ENCODE data around the gene JPH2.

Gene JPH2

GRCh38 chr20:44098657-44099056 lies 88.3 kb downstream of the JPH2 start:
- Histone ChIP-seq H3K9ac (no peak overlapping the region), H3K27me3 (ENCODE audit: insufficient read depth, low read depth) (no peaks in the 10 kb centered on the region), H3K4me1 (ENCODE audit: low read depth, poor library complexity, severe bottlenecking) (no peaks in the 10 kb centered on the region), H2AFZ (ENCODE audit: low read depth) (no peak overlapping the region), H3K27ac (no peak overlapping the region), H3K4me2 (no peak overlapping the region), H3K36me3 (ENCODE audit: insufficient read depth) (no peaks in the 10 kb centered on the region), H3K4me3 (IDR thresholded peaks at IDR 0.05; ENCODE audit: insufficient read depth, low read depth, low read length) (no peak overlapping the region), H4K20me1 (ENCODE audit: insufficient read depth) (no peaks in the 10 kb centered on the region), H3K79me2 (ENCODE audit: insufficient read depth, low read depth) (no peaks in the 10 kb centered on the region)
- TF ChIP-seq CTCF (conservative IDR thresholded peaks at IDR 0.05; ENCODE audit: low read depth, low read length) = no peak

GRCh38 chr20:44098256-44098630 lies 88.7 kb downstream of the JPH2 start:
- Histone ChIP-seq H3K4me3 (IDR thresholded peaks at IDR 0.05; ENCODE audit: insufficient read depth, low read depth, low read length) (no peak overlapping the region), H3K27me3 (ENCODE audit: insufficient read depth, low read depth) (no peaks in the 10 kb centered on the region), H4K20me1 (ENCODE audit: insufficient read depth) (no peaks in the 10 kb centered on the region), H3K36me3 (ENCODE audit: insufficient read depth) (no peaks in the 10 kb centered on the region), H3K4me2 (no peak overlapping the region), H3K4me1 (ENCODE audit: low read depth, poor library complexity, severe bottlenecking) (peaks cover under 1% of the 10 kb centered on the region), H2AFZ (ENCODE audit: low read depth) (no peak overlapping the region), H3K79me2 (ENCODE audit: insufficient read depth, low read depth) (no peaks in the 10 kb centered on the region), H3K9ac (no peak overlapping the region), H3K27ac (no peak overlapping the region)
- no peak for TF ChIP-seq CTCF (conservative IDR thresholded peaks at IDR 0.05; ENCODE audit: low read depth, low read length)

DNA sequence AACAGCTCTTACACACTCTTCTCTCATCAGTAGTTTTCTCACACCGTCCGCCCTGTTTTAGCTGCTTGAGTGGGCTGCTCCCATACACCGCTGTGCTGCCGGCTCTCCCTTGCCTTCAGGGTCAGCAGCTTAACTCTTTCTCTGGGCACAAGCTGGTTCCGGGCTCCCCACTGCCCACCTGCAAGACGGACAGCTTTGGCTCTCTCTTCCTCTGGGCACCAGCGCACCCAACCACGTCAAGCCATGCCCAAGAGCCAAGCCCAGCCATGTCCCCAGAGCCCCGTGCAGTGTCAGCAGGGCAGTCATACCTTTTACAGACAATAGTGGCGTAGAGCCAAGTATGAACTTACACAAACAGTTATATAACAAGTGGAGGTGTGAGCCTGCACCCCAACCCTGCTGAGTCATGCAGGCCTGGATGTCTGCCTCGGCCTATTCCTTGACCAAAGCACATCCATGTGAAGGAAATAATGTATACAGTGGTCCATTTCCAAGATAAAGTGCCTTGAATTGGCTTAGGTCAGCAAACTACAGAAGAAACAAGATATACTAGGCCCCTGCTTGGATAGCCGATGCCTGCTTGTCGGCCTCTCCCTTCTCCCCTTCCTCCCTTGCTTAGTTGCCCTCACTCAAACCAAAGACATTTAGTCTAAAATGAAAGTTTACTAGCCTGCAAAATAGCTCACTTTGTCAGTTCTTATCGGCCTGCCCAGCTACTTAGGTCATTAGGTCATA lies 89.3 kb downstream of the JPH2 start:
- no peaks in the 10 kb centered on the region for H3K36me3 ChIP-seq (ENCODE audit: insufficient read depth)
- H2AFZ ChIP-seq (ENCODE audit: low read depth) = no peak overlapping the region
- no peak overlapping the region for H3K4me2 ChIP-seq
- no peak overlapping the region for H3K9ac ChIP-seq
- H3K4me3 ChIP-seq (IDR thresholded peaks at IDR 0.05; ENCODE audit: insufficient read depth, low read depth, low read length) = no peak overlapping the region
- no peak for TF ChIP-seq CTCF (conservative IDR thresholded peaks at IDR 0.05; ENCODE audit: low read depth, low read length)
- peaks cover 6% of the 10 kb centered on the region for H3K4me1 ChIP-seq (ENCODE audit: low read depth, poor library complexity, severe bottlenecking)
- no peaks in the 10 kb centered on the region for H4K20me1 ChIP-seq (ENCODE audit: insufficient read depth)
- H3K79me2 ChIP-seq (ENCODE audit: insufficient read depth, low read depth) = no peaks in the 10 kb centered on the region
- H3K27me3 ChIP-seq (ENCODE audit: insufficient read depth, low read depth) = no peaks in the 10 kb centered on the region
- H3K27ac ChIP-seq = no peak overlapping the region

- no peak overlapping the region for H2AFZ ChIP-seq (ENCODE audit: low read depth)
- no peak overlapping the region for H3K4me3 ChIP-seq (IDR thresholded peaks at IDR 0.05; ENCODE audit: insufficient read depth, low read depth, low read length)
- H3K79me2 ChIP-seq (ENCODE audit: insufficient read depth, low read depth) = no peaks in the 10 kb centered on the region
- no peaks in the 10 kb centered on the region for H3K27me3 ChIP-seq (ENCODE audit: insufficient read depth, low read depth)
- H3K9ac ChIP-seq = no peak overlapping the region
- no peaks in the 10 kb centered on the region for H3K36me3 ChIP-seq (ENCODE audit: insufficient read depth)
- H3K27ac ChIP-seq = no peak overlapping the region
- H3K4me1 ChIP-seq (ENCODE audit: low read depth, poor library complexity, severe bottlenecking) = peaks cover 15% of the 10 kb centered on the region
- no peaks in the 10 kb centered on the region for H4K20me1 ChIP-seq (ENCODE audit: insufficient read depth)
- no peak for TF ChIP-seq CTCF (conservative IDR thresholded peaks at IDR 0.05; ENCODE audit: low read depth, low read length)
- no peak overlapping the region for H3K4me2 ChIP-seq
Measured at GRCh38 chr20:44095831-44096230, 91.2 kb downstream of the JPH2 start.
